ENCODE measurements around the gene JAZF1. TPM values are rescaled to one million over a fixed set of nuclear protein-coding genes. Genes with fewer than 3 reads are reported as not detected.
"Not testable (repeated sequence)": the region's sequence is repeated elsewhere in the genome, so short reads cannot be mapped to it uniquely, and the experiment has no call there.

Gene JAZF1
- total RNA-seq, 1 donor from 2014 or later: 29.4 TPM

DNA sequence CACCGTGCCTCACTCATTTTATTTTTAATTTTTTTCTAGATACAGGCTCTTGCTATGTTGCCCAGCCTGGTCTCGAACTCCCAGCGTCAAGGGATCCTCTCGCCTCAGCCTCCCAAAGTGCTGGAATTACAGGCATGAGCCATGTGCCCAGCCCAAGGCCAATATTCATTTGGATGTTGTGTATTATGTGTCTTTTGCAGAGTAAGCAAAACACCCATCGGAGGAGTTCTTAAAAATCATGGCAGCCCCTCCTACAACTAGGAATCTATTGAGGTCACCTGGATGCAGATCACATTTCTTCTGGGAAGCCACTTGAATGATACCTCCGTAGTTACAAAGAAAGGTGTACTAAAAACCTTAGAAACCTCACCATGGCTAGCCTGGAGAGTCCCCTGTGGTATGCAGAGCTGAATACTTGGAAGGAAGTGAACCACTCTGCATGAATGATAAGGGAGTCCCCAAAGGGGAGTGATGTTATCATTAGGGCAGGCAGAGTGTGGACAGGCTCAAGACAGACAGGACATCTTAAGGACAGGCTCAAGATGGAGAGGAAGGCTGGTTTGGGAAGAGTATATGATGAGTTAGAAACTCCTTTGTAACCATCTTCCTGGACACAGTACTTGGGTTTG lies 254.9 kb downstream of the JAZF1 start:
- intact Hi-C loops (cut with micrococcal nuclease): no loop called here

DNA sequence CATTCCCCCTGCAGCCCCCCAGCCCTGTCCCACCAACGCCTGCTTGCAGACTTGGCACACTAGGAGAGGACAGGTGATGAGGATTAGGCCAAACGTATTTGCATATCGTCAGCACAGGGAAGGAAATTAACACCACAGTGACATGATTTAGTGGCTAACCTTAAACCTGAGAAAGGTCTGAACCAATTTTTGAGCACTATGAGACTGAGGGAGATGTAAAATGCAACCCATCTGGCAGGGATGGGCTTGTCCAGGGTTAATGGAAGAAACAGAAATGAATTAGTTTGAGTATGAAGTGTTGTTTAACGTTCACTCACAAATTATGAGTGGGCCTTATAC lies 257.0 kb downstream of the JAZF1 start:
- no peaks in the 10 kb centered on the region for H3K27me3 ChIP-seq (ENCODE audit: low read depth)
- H3K27ac ChIP-seq (replicated peaks): no peak overlapping the region
- intact Hi-C loops (cut with micrococcal nuclease): no loop called here
- H3K4me3 ChIP-seq: no peak overlapping the region
- no peaks in the 10 kb centered on the region for H3K9me3 ChIP-seq (replicated peaks)
- peaks cover 25% of the 10 kb centered on the region for H3K4me1 ChIP-seq
- no peaks in the 10 kb centered on the region for H3K36me3 ChIP-seq
- DNase-seq: no peak
- TF ChIP-seq, protein P1, sequence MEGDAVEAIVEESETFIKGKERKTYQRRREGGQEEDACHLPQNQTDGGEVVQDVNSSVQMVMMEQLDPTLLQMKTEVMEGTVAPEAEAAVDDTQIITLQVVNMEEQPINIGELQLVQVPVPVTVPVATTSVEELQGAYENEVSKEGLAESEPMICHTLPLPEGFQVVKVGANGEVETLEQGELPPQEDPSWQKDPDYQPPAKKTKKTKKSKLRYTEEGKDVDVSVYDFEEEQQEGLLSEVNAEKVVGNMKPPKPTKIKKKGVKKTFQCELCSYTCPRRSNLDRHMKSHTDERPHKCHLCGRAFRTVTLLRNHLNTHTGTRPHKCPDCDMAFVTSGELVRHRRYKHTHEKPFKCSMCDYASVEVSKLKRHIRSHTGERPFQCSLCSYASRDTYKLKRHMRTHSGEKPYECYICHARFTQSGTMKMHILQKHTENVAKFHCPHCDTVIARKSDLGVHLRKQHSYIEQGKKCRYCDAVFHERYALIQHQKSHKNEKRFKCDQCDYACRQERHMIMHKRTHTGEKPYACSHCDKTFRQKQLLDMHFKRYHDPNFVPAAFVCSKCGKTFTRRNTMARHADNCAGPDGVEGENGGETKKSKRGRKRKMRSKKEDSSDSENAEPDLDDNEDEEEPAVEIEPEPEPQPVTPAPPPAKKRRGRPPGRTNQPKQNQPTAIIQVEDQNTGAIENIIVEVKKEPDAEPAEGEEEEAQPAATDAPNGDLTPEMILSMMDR (IDR thresholded peaks at IDR 0.05; ENCODE audit: borderline replicate concordance): no peak

More for the DNA sequence above, 254.9 kb downstream of the JAZF1 start:
- Histone ChIP-seq H3K4me3 (no peak overlapping the region), H3K27ac (replicated peaks) (no peak overlapping the region), H3K27me3 (ENCODE audit: low read depth) (no peaks in the 10 kb centered on the region), H3K9me3 (replicated peaks) (no peaks in the 10 kb centered on the region), H3K4me1 (peaks cover 24% of the 10 kb centered on the region), H3K36me3 (no peaks in the 10 kb centered on the region)
- DNase-seq: no peak
- TF ChIP-seq, protein P1 (IDR thresholded peaks at IDR 0.05; ENCODE audit: borderline replicate concordance): no peak

DNA sequence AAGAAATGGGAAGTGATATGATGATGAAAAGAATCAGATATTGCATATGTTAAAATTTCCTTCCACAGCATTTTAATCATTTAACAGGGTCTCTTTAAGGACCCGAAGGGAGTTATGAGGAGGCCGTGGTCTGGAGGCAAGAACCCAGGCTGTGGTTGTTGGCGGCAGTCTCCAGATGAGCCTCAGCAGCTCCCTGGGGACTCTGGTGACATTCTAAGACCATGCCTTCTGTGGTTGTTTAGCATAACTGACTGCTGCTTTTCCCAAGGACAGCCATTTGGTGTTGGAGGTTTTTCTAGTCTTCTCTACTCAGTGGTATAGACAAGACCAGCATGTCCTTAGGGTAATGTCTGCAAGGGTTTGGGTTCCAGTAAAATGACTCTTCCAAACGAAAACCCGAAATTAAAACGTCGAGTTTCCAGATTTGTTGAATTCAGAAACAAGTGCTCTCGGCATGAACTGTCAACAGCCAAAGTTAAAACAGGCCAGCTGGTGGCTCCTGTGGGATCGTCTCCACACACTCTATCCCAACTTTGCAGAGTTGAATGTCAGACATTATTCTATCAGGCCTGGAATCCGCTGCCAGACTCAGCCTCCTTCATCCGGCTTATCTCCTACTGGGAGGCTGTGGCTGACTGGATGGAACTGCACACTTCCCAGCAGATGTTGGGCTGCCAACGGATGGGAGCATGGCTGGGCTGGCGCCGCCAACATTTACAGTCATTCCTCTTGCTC lies 257.5 kb downstream of the JAZF1 start:
- TF ChIP-seq, protein P1 (IDR thresholded peaks at IDR 0.05; ENCODE audit: borderline replicate concordance): no peak
- Histone ChIP-seq H3K36me3 (no peaks in the 10 kb centered on the region), H3K4me3 (no peak overlapping the region), H3K27ac (replicated peaks) (peak overlapping the region; percentile 10), H3K27me3 (ENCODE audit: low read depth) (no peaks in the 10 kb centered on the region), H3K9me3 (replicated peaks) (no peaks in the 10 kb centered on the region), H3K4me1 (peaks cover 28% of the 10 kb centered on the region)
- peak; percentile 74 for DNase-seq
- intact Hi-C loops (cut with micrococcal nuclease): no loop called here

DNA sequence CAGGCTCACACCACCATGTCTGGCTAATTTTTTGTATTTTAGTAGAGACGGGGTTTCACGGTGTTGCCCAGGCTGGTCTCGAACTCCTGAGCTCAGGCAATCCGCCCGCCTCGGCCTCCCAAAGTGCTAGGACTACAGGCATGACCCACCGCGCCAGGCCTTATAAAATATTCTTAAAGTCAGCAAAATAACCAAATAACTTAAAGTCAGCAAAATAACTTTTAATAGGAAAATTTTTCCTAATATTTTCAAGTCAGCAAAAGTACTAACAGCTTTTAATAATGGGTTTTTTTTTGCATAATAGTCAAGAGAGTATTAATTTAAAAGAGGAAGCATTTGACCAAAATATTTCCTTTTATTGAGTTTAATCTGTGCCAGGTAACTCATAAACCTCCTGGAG lies 258.2 kb downstream of the JAZF1 start:
- Histone ChIP-seq H3K4me1 (peaks cover 34% of the 10 kb centered on the region), H3K27ac (replicated peaks) (peak overlapping the region; percentile 10)
- H3K9me3 ChIP-seq (replicated peaks); H3K36me3 ChIP-seq; H3K4me3 ChIP-seq; intact Hi-C loops (cut with micrococcal nuclease); H3K27me3 ChIP-seq (ENCODE audit: low read depth); DNase-seq: not testable (repeated sequence)

DNA sequence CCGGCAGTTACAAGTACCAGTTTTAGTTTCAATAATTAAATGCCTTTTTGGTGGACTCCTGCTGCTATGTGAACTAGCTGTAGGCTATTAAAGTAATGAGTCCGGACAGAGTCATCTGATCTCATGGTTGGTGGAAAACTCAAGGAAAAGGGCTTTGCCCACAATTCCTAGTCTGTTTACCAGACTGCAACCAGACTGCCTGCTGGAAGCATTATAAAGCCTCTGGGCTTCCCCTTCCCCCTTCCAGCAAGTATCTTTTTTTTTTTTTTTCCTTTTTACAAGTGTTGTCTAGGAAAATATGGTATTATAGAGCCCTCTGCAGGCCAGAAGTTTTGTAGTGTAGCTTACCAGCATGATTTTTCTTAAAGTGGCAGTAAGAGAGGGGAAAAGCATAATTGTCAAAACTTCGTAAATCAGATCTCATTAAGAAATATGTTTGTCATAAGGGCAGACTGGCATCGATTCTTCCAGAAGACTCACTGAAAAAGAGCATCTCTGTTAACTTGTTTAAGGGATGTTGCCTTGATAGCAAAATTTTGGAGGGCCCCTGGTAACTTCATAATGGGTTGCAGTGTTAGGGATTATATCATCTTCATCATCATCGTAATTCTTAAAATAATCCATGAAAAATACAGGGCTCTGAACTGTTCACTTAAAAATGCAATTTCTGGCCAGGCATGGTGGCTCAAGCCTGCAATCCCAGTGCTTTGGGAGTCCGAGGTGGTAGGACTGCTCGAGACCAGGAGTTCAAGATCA lies 259.3 kb downstream of the JAZF1 start:
- intact Hi-C loops (cut with micrococcal nuclease): no loop called here

More for the DNA sequence above, 259.3 kb downstream of the JAZF1 start:
- Histone ChIP-seq H3K9me3 (replicated peaks) (peaks cover 5% of the 10 kb centered on the region), H3K36me3 (peaks cover 6% of the 10 kb centered on the region), H3K4me3 (no peak overlapping the region), H3K27ac (replicated peaks) (no peak overlapping the region), H3K27me3 (ENCODE audit: low read depth) (no peaks in the 10 kb centered on the region), H3K4me1 (peaks cover 35% of the 10 kb centered on the region)
- DNase-seq: no peak
- TF ChIP-seq, protein P1 (IDR thresholded peaks at IDR 0.05; ENCODE audit: borderline replicate concordance): peak; percentile 66

Data from left ventricle myocardium inferior (tissue), 1 donor.